HUDEP-2 (cell line): ENCODE results near the gene ACTR3.

Experiments
- DNase-seq, 76 experiments: peaks; one replicate each; lab custom pipeline; 2025; ENCODE audit not compliant: unreplicated experiment in 76 of 76; lab: John Stamatoyannopoulos, UW

ACTR3 gene

DNA sequence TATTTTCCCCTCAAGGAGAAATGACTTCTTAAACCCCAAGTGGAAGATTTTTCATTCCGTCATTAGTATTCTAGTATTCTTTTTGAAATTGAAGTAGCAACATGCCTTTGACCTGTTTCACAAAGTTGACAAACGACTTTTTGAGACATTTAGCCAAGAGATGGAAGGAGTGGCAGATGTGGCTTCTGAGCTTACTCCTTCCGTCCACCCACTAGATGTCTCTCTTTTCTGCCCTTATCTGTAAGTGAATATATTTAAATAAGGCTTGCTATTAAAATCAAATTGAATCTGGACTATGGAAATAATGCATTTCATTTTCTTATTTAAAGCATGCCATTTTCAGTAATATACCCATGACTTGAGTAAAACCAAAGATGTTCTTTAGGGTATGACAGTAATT lies 74.1 kb downstream of the ACTR3 start:
- DNase-seq = no peak

DNA sequence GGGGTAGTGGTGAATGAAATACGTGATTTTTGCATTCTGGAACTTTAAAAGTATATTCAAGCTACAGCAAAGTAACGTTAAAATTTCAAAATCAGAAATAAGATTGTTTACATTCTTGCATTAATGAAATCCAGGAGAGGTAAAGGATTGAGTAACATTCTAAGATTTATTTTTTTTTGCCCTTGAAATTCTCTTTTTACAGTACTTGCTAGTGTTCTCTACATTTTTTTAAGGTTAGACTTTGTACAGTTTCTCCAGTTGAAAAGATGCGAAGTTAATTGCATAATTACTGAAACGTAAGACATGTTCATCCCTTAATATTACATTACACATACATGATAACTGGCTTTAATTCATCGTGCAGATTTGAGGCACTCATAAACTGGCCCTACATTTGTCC lies 74.5 kb downstream of the ACTR3 start:
- no peak for DNase-seq

- no peak for DNase-seq
Measured at GRCh38 chr2:113965228-113965627, 75.3 kb downstream of the ACTR3 start.

- DNase-seq = peak in 24 of 76 experiments; percentile 2 to 43 (median 18)
Measured at GRCh38 chr2:113965644-113966043, 75.8 kb downstream of the ACTR3 start.

DNA sequence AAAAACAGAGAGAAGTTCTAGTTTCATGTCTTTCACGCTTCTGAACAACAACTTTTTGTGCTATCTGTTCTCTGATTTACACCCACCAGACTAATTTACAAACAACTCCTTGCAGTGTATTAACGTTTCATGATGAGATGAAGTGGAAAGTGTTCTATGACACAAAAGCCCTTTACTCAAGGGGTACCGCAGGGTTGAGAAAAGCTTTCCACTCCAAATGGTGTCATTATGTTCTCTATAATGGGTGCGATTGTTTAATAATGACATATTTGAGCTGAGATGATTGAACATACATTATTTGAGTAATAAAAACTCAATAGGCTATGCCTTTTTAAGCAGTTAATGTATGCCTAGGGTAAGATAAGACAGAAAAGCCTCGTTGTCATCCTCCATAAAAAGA lies 76.3 kb downstream of the ACTR3 start:
- no peak for DNase-seq

DNA sequence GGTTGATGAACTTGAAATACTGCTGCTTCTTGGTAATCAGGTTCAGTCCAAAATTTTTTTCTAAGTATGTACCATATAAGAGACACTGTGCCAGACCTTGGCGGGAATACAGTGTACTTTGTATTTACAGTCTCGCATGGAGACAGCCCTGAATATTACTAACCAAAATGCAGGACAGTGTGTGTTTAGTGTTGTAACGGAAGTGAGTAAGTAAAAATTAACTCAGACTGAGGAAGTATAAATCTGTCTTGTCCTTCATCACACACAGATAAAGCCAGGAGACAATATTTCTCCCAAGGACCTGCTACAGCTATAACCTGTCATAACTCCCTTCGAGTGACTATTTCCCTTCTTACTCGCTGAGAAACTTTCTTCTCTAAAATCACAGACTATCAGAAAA lies 76.9 kb downstream of the ACTR3 start:
- no peak for DNase-seq

GRCh38 chr2:113967272-113967671 lies 77.4 kb downstream of the ACTR3 start:
- no peak for DNase-seq

- no peak for DNase-seq
Measured at GRCh38 chr2:113972766-113973165, 82.9 kb downstream of the ACTR3 start.

DNA sequence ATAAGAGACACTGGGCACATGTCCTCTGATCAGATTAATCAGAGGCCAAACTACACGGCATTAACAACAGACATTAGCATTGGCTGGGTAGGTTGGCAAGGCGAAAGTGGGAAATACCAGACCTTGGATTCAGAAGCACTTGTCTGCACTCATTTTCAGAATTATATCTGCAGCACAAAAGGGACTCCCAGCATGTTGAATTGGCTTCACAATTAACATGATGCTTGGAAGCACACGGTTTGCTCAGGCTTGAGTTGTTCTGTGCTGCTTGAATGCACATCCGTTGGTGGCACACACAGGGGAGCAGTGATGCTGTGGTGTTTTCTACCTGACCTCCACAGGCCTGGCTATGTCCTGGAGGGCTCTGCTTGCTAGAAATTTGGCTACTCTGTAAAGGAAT lies 83.9 kb downstream of the ACTR3 start:
- no peak for DNase-seq

DNA sequence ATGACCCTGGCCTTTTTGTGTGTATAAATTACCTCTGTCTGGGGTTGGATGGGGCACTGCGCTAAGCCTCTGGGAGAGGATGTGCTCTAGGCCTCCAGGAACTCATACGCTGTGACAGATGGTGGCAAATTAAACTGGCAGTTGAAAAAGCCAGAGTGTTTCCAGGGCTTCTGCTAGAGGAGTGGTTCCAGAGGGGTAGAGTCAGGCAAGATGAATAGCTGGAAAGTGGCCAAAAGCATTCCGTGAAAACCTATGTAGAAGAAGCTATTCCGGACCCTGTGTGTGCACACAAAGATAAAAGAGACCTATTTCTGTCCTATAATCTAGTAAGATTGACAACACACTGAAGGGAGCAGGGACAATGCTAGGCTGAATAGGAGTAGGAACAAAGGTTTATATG lies 84.8 kb downstream of the ACTR3 start:
- no peak for DNase-seq

GRCh38 chr2:113976277-113976928 lies 86.5 kb downstream of the ACTR3 start:
- no peak for DNase-seq

DNA sequence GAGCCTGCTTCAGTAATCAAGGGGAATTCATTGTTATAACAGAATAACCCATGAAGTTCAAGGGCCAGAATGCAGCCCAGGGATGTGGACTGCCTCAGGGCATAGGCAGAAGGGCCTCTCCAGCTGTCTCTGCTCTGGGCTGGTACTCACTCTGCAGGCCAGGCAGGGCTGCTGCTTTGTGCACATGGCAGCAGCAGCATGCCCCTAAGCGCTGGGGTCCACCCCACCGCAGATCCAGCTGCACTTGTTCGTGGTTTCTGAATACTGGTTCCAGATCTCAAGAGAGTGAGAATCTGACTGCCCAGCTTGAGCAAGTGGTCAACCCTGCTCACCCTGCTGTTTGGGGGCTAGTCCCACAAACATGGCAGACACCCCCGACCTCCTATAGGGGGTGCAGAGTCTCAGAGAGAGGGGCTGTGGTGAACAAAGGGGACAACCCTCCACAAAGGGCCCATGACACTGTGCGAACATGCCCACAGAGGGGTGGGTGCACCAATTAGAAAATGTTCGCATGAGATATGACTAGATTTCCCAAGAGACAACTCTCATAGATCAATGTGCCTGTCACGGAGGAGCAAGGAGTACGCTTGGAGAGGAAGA lies 87.3 kb downstream of the ACTR3 start:
- no peak for DNase-seq

DNA sequence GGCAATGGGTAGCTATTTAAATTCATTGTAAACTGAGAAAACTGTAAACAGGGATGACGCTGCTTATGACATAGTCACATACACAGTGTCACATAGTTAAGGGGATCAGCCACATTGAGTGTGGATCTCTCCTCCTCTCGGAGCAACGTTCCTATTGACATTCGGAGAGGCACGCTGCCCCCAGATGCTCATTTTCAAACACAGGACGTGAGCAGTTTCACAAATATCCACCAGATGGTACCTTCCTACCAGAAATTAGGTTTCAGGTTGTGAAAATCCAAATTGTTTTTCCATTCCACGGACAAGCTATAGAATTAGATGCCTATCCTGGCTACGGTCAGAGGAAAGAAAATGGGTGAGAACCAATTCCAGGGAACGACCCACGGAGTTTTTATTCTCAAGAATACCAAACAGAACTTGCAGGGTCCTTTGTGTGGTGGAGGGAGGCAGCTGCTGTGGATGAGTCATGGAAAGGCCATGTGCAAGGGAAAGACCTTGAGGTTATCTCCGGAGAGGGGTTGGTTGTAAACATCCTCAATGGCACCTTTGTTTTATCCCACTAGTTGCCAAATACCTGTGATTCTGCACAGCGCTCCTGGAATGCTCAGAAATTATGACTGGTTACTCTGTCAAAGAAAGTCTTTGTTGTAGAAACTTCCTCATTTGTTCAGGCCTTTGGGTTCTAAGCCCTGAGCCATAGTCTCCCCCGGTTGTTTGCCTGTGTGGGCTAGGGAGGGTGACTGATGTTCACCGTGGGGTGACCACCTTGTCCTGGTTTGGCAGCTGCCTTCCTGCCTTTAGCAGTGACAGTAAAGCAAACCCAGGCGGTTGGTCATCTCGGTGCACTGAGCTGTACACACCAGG lies 88.0 kb downstream of the ACTR3 start:
- DNase-seq = no peak

DNA sequence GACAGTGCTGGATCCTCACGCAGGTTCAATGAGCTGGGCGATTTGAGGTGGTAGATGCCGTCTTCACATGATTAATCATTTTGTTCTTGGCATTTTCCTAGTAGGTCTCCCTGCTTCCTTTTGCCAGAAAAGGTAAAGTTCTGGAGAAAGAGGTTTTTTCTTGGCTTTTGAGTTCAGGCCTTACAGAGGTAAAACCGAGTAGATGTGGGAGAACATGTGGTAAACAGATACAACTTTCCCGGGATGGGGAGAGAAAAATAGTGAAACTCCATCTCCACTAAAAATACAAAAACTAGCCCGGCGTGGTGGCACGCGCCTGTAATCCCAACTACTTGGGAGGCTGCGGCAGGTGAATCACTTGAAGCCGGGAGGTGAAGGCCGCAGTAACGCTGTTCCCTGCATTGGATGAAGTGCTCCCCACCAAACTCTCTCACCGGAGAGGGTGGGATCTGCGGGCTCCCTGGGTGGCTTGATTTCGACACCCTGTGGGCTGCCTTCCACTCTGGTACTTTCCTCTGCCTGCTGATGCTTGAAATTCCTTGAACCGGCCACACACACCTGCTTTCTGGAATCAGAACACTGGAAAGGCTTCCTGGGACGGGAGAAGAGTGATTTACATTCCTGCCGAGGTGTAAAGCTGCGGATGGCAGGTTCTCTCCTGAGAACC lies 88.8 kb downstream of the ACTR3 start:
- DNase-seq = no peak

DNA sequence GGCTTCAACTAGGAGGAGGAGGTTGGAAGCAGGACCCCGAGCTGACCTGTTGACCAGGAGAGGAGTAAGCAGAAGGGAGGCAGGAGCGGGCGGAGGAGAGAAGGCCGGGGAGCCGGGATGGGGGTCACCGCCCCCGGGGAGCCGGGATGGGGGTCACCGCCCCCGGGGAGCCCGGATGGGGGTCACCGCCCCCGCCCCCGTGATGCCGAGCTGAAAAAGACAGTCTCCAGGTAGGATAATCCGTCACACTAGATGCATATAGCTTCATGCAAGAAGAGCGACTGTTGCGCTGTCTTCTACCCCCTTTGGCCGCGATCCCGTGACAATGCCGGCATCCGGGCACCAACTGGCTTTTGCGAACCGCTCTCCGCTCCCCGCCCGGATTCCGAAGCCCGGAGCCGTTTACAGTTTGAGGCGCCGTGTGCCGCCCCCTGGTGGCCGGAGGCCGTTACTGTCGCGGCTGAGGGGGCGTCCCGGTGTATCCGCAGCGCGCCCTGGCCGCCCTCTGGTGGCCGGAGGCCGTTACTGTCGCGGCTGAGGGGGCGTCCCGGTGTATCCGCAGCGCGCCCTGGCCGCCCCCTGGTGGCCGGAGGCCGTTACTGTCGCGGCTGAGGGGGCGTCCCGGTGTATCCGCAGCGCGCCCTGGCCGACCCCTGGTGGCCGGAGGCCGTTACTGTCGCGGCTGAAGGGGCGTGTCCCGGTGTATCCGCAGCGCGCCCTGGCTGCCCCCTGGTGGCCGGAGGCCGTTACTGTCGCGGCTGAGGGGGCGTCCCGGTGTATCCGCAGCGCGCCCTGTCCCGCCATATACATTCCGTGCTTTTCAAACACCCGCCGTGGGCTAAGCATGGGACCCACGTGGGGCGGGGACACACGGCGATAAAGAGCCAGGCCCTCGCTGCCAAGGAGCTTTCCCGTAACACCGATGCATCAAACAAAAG lies 89.6 kb downstream of the ACTR3 start:
- peak in 51 of 76 experiments; percentile 1 to 68 (median 38) for DNase-seq

DNA sequence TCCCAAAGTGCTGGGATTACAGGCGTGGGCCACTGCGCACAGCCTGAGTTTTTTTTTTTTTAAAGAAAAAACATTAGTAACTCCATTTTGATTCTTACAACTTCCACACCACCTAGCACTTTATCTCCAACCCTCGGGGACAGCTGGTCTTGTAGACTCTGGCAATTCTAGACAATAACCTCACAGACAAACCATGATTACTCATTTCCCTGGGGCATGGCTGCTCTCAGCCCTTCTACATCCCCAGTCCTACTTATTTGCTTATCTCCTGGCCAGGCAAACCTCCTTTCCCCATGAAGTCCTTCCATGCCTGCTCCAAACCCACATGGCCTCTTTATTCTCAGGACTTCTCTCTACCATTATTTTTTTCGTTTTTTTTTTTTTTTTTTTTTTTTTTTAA lies 91.1 kb downstream of the ACTR3 start:
- no peak for DNase-seq

- DNase-seq = no peak
Measured at GRCh38 chr2:113981404-113982134, 91.7 kb downstream of the ACTR3 start.

GRCh38 chr2:113985554-113986397 lies 95.9 kb downstream of the ACTR3 start:
- DNase-seq = no peak
